ENCODE measurements around the gene VN1R5. TPM values are rescaled to one million over a fixed set of nuclear protein-coding genes. Genes with fewer than 3 reads are reported as not detected.

Gene VN1R5
- total RNA-seq, 2 experiments from 2014 or later, result not detected

DNA sequence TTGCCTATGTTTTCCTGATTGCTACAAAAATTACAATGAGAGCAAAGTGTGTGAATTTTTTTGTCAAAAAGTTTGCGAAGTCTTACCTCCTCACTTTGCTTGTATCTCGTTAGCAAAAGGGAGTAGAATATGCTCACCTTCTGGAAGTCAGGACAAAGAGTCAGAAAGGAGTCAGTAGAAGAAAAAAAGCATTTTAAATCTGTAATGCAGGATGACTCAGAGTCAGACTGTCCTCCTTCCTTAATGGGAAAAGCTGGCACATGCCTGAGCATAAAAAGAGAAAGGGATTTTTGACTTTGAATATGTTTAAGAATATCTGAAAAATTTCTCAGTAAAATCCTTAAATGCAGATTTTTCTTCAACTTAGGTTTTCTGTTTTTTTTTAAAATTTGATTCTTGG is 14.2 kb upstream of the VN1R5 start:
- ChIA-PET CTCF (no interaction called here), POLR2A (no interaction called here)
- peaks cover 11% of the 10 kb centered on the region for H3K9me3 Mint-ChIP-seq
- H3K4me1 Mint-ChIP-seq, result no peaks in the 10 kb centered on the region
- no peak overlapping the region for H3K4me3 Mint-ChIP-seq
- H3K27me3 Mint-ChIP-seq, result peaks cover 1% of the 10 kb centered on the region
- no peaks in the 10 kb centered on the region for H3K36me3 Mint-ChIP-seq (ENCODE audit: low read depth)
- no peak overlapping the region for H3K27ac Mint-ChIP-seq
- DNase-seq, result no peak

DNA sequence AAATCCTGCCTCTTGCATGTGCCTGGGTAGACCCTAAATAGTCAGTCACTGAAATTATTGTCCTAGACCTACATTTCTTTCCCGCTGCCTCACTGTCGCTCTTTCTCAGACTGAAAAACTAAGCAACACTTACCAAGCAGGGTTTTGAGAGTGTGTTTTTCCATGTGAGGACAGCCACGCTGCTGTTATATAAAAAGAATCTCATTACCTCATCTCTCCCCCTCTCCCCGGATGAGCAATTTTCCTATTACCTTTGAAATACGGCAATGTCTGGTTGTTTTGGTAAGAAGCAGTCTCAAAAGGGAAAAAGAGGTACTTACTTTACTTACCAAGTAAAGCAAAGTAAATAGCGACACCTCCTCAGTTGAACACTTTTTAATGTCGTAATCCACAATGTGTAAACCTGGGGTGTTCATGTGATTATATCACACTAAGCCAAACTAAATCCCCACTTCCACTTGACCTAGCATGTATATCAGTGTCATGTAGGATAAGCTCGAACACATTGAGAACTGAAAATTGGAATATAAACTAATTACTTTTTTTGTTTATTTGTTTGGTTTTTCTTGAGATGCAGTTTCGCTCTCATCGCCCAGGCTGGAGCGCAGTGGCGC is 12.2 kb upstream of the VN1R5 start:
- no peaks in the 10 kb centered on the region for H3K36me3 Mint-ChIP-seq (ENCODE audit: low read depth)
- no peaks in the 10 kb centered on the region for H3K4me1 Mint-ChIP-seq
- H3K9me3 Mint-ChIP-seq, result peaks cover 17% of the 10 kb centered on the region
- CTCF ChIA-PET, result no interaction called here
- POLR2A ChIA-PET, result no interaction called here
- no peak overlapping the region for H3K27ac Mint-ChIP-seq
- no peak overlapping the region for H3K4me3 Mint-ChIP-seq
- peaks cover 1% of the 10 kb centered on the region for H3K27me3 Mint-ChIP-seq
- no peak for DNase-seq

DNA sequence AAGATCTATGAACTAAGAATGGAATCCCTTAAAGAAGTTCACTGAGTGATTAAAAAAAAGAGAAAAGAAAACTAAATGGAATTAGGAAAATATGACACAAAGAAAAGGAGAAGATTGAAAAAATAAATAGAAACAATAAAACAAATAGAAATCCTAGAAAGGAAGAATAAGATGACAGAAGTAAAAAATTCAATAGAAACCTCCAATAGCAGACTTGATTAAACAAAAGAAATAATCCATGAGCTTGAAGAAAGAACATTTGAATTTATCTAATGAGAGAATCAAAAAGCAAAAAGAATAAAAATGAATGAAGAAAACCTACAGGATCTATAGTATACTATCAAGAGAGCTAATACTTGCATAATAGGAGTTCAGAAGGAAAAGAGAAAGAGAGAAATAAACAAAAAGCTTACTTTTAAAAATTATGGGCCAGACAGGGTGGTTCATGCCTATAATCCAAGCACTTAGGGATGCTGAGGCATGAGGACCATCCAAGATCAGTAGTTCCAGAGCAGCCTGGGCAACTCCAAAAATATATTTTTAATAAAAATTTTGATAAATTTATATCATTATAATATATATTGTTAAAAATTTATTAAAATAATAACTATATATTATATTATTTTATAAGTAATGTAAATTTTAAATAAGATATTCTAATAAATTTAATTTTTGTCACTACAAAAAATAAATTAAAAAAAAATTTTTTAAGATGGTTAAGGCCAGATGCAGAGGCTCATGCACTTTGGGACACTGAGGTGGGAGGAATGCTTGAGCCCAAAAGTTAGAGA is 9.4 kb upstream of the VN1R5 start:
- POLR2A ChIA-PET, result no interaction called here
- DNase-seq, result no peak

DNA sequence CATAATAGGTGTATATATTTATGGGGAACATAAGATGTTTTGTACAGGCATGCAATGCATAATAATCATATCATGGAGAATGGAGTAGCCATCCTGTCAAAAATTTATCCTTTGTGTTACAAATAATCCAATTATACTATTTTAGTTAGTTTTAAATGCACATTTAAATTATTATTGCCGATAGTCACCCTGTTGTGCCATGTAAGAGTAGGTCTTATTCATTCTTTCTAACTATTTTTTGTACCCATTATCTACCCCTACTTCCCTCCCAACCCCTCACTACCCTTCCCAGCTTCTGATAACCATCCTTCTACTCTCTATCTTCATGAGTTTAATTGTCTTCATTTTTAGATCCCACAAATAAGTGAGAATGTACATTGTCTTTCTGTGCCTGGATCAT is 8.3 kb upstream of the VN1R5 start:
- POLR2A ChIA-PET, result no interaction called here
- Mint-ChIP-seq H3K4me3 (no peak overlapping the region), H3K4me1 (no peaks in the 10 kb centered on the region)

More for the DNA sequence above, 9.4 kb upstream of the VN1R5 start:
- CTCF ChIA-PET, result no interaction called here
- Mint-ChIP-seq H3K36me3 (ENCODE audit: low read depth) (no peaks in the 10 kb centered on the region), H3K4me1 (no peaks in the 10 kb centered on the region), H3K4me3 (no peak overlapping the region), H3K9me3 (peaks cover 24% of the 10 kb centered on the region), H3K27ac (no peak overlapping the region), H3K27me3 (no peaks in the 10 kb centered on the region)

DNA sequence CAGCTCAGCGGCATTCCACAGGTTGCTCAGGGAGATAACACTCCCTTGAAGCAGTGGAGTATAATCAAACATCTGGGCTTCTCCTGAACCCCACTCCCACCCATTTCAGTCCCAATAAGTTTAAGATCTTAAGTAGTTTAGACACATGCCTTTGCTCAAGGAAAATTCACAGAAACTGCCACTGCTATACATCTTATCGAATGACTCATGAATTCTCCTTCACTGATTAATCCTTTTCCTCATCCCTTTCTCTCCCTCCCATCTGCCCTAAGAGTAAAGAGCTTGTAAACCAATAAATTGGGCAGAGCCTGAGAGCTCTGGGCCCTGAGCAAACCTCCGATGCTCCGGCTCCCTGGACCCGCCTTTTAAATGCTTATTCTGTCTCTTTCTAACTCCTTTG is 10.2 kb downstream of the VN1R5 start:
- H3K27me3 Mint-ChIP-seq, result peaks cover 3% of the 10 kb centered on the region
- peaks cover 2% of the 10 kb centered on the region for H3K36me3 Mint-ChIP-seq (ENCODE audit: low read depth)
- ChIA-PET POLR2A (no interaction called here), CTCF (no interaction called here)
- H3K27ac Mint-ChIP-seq, result no peak overlapping the region
- no peak overlapping the region for H3K4me3 Mint-ChIP-seq
- H3K9me3 Mint-ChIP-seq, result peaks cover 11% of the 10 kb centered on the region
- no peak for DNase-seq
- no peaks in the 10 kb centered on the region for H3K4me1 Mint-ChIP-seq

More for the DNA sequence above, 8.3 kb upstream of the VN1R5 start:
- Mint-ChIP-seq H3K27me3 (peaks cover 3% of the 10 kb centered on the region), H3K36me3 (ENCODE audit: low read depth) (no peaks in the 10 kb centered on the region), H3K27ac (no peak overlapping the region), H3K9me3 (peaks cover 30% of the 10 kb centered on the region)
- no peak for DNase-seq
- CTCF ChIA-PET, result no interaction called here

DNA sequence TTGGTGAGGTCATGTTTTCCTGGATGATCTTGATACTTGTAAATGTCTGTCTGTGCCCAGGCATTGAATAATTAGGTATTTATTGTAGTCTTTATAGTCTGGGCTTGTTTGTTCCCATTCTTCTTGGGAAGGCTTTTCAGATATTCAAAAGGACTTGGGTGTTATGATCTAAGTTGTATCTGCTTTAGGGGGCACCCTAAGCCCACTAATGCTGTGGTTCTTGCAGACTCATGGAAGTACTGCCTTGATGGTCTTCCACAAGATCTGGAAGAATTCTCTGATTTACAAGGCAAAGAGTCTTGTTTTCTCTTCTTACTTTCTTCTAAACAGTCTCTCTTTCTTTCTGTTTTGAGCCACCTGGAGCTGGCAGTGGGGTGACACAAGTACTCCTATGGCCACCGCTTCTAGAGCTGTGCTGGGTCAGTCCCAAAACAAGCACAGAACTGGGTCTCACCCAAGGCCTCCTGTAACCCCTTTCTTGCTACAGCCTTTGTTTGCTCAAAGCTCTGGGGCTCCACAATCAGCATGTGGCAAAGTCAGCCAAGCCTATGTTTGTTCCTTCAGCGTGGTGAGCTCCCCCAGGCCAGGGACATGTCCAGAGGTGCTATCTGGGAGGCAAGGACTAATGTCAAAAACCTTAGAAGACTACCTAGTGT is 12.6 kb downstream of the VN1R5 start:
- CTCF ChIA-PET, result no interaction called here
- DNase-seq, result no peak
- Mint-ChIP-seq H3K27me3 (no peaks in the 10 kb centered on the region), H3K4me3 (no peak overlapping the region), H3K4me1 (no peaks in the 10 kb centered on the region), H3K9me3 (peaks cover 8% of the 10 kb centered on the region), H3K27ac (no peak overlapping the region), H3K36me3 (ENCODE audit: low read depth) (peaks cover 2% of the 10 kb centered on the region)
- POLR2A ChIA-PET, result no interaction called here

DNA sequence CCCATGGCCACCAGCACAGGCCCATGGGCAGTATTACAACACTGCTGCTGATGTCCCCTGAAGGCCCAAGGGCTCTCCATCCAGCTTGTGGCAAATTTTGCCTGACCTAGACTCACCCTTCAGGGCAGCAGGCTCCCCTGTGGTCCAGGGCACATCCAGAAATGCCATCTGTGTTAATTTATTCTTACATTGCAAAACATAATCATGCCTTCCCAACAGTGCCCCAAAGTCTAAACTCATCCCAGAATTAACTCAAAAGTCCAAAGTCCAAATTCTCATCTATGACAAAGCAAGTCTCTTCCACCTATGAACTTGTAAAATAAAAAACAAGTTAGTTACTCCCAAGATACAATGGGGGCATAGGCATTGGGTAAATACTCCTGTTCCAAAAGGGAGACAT is 13.3 kb downstream of the VN1R5 start:
- Mint-ChIP-seq H3K9me3 (peaks cover 8% of the 10 kb centered on the region), H3K27me3 (no peaks in the 10 kb centered on the region), H3K36me3 (ENCODE audit: low read depth) (peaks cover 2% of the 10 kb centered on the region), H3K27ac (no peak overlapping the region), H3K4me3 (no peak overlapping the region), H3K4me1 (no peaks in the 10 kb centered on the region)
- ChIA-PET POLR2A (no interaction called here), CTCF (no interaction called here)
- DNase-seq, result no peak

DNA sequence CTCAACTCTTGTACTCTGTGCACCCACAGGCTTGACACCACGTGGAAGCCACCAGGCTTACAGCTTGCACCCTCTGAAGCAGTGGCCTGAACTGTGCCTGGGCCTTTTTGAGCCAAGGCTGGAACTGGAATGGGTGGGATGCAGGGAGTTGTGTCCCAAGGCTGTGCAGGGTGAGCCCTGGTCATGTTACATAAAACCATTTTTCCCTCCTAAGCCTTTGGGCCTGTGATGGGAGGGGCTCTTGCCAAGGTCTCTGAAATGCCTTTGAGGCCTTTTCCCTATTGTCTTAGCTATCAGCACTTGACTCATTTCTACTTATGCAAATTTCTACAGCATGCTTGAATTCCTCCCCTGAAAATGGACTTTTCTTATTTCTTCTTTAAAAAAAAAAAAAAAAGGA is 14.1 kb downstream of the VN1R5 start:
- no peak for DNase-seq

DNA sequence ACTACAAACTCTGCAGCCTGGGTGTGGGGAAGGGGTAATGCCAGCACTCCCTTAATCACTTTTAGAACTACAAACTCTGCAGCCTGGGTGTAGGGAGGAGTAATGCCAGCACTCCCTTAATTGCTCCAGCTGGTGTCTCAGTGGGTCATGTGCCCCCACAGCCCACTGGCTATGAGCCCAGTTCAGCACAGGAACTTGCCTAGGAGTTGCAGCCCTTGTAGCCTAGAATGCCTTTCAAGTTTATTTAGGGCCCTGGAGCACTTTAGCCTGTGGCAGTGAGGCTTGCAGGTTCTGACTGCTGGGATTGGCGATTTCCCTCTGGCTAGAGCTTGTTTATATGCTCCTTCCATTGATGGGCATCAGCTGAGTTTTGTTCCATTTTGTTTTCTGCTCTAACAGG is 17.1 kb downstream of the VN1R5 start:
- ChIA-PET POLR2A (no interaction called here), CTCF (no interaction called here)
- no peak for DNase-seq
- Mint-ChIP-seq H3K27me3 (no peaks in the 10 kb centered on the region), H3K4me1 (no peaks in the 10 kb centered on the region), H3K9me3 (peaks cover 17% of the 10 kb centered on the region), H3K27ac (no peak overlapping the region), H3K4me3 (no peak overlapping the region), H3K36me3 (ENCODE audit: low read depth) (no peaks in the 10 kb centered on the region)

More for the DNA sequence above, 14.1 kb downstream of the VN1R5 start:
- Mint-ChIP-seq H3K9me3 (peaks cover 8% of the 10 kb centered on the region), H3K4me1 (no peaks in the 10 kb centered on the region), H3K27me3 (no peaks in the 10 kb centered on the region), H3K4me3 (no peak overlapping the region), H3K27ac (no peak overlapping the region), H3K36me3 (ENCODE audit: low read depth) (peaks cover 2% of the 10 kb centered on the region)
- ChIA-PET POLR2A (no interaction called here), CTCF (no interaction called here)

DNA sequence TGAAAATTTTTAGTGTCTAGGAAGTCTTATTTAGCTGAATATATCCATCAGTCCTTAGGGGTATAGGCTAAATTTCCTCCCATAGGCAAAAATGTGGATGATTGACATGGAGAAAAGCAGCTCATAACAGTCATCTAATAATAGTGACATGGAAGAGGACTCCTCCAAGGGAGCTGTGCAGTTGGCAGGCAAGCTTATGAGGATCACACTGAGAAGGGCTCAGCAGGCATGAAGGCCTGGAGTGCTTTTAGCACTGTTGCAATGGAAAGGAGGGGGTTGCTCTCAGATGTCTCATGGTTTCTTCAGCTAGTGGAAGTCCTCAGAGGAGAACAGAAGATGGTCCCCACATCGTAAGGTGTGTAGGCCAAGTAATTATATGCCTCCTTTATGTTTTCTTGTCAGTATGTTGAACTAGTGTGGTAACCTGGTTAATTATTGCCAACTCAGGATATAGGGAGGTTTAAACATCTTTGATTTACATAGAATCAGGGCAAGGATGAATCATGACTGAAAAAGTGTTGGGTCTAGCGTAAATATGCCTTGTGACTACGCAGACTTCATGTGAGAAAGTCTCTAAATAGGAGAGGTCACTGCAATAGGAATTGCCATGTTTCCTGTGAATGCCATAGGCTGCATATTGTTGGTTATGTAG is 18.9 kb downstream of the VN1R5 start:
- Mint-ChIP-seq H3K27ac (no peak overlapping the region), H3K4me3 (no peak overlapping the region), H3K4me1 (no peaks in the 10 kb centered on the region), H3K36me3 (ENCODE audit: low read depth) (no peaks in the 10 kb centered on the region), H3K27me3 (no peaks in the 10 kb centered on the region), H3K9me3 (peaks cover 17% of the 10 kb centered on the region)
- POLR2A ChIA-PET, result no interaction called here
- CTCF ChIA-PET, result no interaction called here
- no peak for DNase-seq

DNA sequence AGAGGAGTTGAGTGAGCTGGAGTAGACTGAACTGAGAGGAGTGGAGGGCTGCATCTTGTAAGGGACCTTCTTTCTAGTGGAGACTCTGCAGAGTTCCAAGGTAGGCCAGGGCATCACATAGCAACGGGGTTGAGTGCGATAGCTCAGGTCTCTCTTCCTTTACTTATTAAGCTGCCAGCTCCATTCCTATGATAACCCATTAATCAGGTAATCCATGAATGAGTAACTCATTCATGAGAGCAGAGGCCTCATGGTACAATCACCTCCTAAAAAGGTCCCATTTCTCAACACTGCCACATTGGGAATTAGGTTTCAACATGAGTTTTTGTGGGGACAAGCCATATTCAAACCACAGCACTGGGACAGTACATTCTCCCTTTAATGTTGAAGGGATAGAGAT is 21.3 kb downstream of the VN1R5 start:
- no peaks in the 10 kb centered on the region for H3K27me3 Mint-ChIP-seq
- peaks cover 9% of the 10 kb centered on the region for H3K9me3 Mint-ChIP-seq
- no peak overlapping the region for H3K4me3 Mint-ChIP-seq
- no peak overlapping the region for H3K27ac Mint-ChIP-seq
- no peak for DNase-seq
- POLR2A ChIA-PET, result no interaction called here
- H3K36me3 Mint-ChIP-seq (ENCODE audit: low read depth), result no peaks in the 10 kb centered on the region
- CTCF ChIA-PET, result no interaction called here
- H3K4me1 Mint-ChIP-seq, result no peaks in the 10 kb centered on the region

DNA sequence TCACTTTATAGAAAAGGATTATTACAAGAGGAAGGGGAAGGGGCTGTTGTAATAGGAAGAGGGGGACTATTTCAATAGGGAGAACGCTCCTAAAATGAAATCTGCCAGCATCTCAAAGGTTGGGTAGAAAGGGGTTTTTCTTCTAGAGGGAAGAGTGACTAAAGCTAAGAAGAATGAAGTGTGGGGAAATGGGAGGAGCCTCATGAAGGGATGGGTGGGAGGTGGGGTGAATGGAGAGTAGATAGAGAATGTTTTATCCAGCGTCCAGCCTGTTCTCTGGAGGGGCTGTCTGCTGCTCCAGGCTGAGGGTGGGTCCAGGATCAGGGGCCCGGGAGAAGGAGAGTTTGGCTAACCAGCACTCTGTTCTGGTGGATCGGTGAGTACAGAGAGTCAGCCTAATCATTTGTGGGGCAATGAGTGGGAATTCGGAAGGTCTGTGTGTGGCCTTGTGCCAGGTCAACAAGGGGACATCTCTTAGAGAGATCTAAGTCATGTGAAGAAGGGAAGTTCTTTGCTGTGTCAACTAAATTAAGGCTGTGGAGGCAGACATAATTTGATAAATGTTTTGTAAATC is 25.2 kb downstream of the VN1R5 start:
- H3K27me3 Mint-ChIP-seq, result no peaks in the 10 kb centered on the region
- H3K9me3 Mint-ChIP-seq, result peaks cover 8% of the 10 kb centered on the region
- ChIA-PET POLR2A (no interaction called here), CTCF (no interaction called here)
- no peaks in the 10 kb centered on the region for H3K36me3 Mint-ChIP-seq (ENCODE audit: low read depth)
- no peaks in the 10 kb centered on the region for H3K4me1 Mint-ChIP-seq
- no peak overlapping the region for H3K27ac Mint-ChIP-seq
- no peak overlapping the region for H3K4me3 Mint-ChIP-seq
- DNase-seq, result no peak

DNA sequence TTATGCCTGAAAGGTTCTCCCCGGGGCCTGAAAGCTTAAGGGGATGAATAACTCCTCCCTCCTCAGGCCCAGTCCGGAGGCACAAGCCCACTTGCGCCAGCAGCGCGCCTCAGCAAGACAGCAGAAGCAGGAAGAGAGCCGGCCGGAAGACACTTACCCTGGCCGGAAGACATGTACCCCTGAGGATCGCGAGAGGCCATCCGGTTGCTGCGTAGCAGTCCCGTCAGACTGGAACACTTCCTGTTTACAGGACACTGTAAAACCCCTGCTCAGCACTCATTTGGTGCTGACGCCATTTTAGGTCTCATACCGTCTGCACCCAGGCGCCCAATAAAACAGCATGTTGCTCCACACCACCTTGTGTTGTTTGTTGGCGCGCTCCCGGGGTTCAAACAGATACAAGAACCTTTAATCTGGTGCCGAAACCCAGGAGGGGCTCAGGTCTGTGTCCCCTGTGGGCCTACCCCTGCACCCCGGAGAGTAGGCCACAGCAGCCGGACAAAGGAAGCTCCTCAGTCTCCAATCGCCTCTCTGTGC is 30.3 kb downstream of the VN1R5 start:
- ChIA-PET CTCF (no interaction called here), POLR2A (no interaction called here)
- Mint-ChIP-seq H3K4me3 (no peak overlapping the region), H3K36me3 (ENCODE audit: low read depth) (no peaks in the 10 kb centered on the region), H3K4me1 (no peaks in the 10 kb centered on the region), H3K27ac (no peak overlapping the region), H3K9me3 (peaks cover 25% of the 10 kb centered on the region), H3K27me3 (no peaks in the 10 kb centered on the region)
- peak; percentile 7 for DNase-seq

All from activated CD4-positive, alpha-beta memory T cell treated with anti-CD3 and anti-CD28 coated beads, Interleukin-2, amount 10 ng/mL, durations not matched to agents 7 days and 5 days (primary cell).